CD4-positive, alpha-beta T cell treated with Interleukin-1 beta for 1 hour (primary cell): ENCODE results near the gene NKIRAS1.
A peak's percentile ranks its signal among the peaks of the same experiment; 100 is the strongest.
"Not testable (repeated sequence)": the region's sequence is repeated elsewhere in the genome, so short reads cannot be mapped to it uniquely, and the experiment has no call there.

Source experiments
- DNase-seq, 2 donors: peaks; one replicate each; pipeline ENCODE4 v3.0.0-alpha.2; 2020 to 2022

The NKIRAS1 gene

DNA sequence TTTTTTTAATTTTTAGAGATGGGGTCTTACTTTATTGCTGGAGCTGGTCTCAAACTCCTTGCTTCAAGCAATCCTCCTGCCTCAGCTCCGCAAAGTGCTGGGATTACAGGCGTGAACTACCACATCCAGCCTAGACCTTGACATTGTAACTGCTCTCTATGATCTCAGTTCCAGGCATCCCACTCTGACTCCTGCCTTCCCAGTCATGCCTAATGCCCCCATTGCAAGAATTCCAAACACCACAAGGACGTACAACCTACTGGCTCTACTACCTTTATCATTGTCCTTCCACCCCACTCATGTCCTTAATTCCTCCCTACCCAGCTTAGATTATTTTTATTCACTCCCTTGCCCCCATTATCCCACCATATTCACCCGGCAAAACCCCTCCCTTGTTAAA lies 21.6 kb downstream of the NKIRAS1 start:
- DNase-seq = no peak

DNA sequence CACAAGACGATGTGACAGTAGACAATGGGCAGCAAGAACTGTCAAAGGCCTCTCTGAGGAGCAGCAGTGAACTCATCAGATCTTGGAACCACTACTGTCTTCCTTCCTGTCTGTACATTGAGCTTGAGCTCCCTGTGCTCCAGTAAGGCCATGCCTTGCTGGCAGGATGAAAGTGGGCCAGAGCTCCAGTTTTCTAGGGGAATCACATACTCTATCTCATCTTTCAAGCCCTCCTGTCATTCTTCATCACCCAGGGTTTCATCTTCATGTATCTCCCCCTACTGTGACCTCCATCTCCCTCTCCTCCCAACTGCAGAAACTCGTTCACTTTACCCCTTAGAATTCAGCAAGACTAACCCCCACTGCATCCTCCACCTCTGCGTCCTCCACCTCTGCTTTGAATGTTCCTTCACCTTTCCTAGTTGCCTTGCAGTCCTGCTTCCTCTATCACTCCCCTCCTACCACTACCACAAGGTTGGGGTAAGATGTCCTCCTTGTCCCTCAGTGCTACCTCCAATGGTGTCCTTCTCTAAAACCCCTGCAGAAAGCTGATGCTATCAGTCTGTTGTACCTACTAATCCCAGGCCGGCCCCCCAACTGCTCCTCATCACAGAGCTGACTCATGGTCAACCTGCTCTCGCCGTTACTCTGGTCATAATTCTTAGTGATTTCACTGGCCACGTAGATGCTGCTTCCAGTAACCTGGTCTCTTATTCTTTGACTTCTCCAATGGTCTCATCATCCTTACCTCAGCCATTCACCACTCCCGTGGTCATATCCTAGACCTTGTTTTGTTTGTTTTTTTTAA lies 22.3 kb downstream of the NKIRAS1 start:
- no peak for DNase-seq

DNA sequence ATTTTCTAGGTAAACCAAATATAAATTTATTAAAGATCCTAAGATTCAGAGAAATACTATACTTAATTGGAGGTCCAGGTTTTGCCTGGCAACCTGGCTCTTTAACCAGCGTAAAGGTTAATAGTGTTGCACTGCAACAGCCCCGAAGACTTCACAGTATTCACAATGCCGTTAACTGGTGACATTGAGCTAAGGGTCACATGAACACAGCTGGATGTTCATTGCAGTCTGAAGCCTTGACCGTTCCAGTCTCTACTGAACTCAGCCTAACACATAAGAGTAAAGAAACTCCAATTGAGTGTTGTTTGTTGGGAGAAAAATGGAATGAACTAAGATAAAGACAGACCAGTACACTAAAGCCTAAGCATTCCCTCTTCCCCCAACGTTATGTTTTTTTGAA lies 26.8 kb downstream of the NKIRAS1 start:
- DNase-seq = no peak

DNA sequence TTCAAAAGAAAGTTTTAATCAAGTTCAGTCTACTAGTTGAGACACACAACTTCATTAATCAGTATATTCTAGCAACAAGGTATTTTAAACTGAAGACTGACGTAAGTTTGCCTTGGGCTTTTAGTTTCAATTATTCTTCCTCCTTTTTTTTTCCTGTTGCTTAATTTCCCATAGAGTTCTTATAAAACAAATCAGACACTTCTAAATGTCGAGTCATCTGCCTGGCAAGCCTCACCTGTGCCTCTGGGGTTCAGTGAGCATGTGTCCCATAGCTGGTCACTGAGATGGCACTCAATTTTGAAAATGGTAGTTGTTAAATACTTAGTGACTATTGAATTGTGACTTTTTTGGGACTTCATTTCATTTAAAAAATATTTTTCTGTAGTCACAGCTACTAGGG lies 27.4 kb downstream of the NKIRAS1 start:
- DNase-seq = no peak

DNA sequence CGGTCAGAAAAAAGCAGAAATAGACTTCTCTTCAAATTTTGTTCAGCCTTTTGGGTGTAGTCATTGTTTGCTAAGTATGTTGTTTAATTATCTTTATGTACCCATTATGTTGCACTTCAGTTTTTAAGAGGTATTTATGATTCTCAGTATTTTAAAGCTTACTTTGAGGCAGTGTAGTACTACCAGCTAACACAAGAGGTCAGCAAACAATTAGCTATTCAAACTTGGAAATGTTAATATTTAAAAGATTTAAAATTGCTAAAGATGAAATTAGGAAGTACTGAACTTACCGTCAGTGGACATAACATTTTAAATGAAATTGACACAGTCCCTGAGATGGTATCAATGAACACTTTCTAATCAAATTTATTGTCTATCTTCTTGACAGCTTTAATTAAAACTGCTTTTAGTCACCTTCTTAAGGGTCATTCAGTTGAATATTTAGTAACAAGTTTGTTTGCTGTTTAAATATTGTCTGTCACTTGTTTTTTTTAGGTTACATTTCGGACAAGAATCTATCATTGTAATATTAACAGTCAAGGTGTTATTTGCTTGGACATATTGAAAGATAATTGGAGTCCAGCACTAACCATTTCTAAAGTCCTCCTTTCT lies 28.1 kb downstream of the NKIRAS1 start:
- DNase-seq = peak in 1 of 2 donors; percentile 46

DNA sequence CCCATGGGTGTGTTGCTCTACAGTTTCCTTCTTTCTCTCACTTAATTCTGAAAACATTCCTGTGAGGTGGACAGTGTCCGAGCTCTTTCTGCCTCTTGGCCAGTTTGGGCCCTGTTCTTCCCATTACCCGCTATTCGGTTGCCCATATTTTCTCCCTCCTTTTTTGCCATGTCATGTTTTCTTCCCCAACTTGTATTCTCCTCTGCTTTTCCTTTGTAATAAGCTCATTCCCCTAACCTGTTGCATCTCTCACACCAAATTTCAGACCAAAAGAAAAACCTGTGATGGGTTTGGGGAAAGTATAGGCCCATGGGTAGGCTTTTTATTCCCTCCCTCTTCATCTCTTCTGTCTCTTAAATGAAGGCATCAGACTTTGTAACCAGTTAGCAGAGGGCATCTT lies 30.5 kb downstream of the NKIRAS1 start:
- DNase-seq = no peak

DNA sequence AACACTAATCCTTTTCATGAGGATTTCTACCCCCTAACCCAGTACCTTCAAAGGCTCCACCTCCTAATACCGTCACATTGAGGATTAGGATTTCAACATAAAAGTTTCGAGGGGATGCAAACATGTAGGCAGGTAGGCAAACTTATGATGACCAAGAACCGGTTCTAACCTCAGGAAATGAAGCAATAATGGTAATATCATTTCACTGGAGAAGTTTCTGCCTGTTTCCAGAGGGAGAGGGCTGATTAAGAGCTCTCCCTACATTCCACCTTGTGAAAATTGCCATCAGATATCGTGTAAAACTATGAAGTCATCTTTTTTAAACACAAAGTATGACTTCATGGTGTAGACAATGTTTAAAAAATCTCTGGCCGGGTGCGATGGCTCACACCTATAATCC lies 31.6 kb downstream of the NKIRAS1 start:
- DNase-seq = no peak

DNA sequence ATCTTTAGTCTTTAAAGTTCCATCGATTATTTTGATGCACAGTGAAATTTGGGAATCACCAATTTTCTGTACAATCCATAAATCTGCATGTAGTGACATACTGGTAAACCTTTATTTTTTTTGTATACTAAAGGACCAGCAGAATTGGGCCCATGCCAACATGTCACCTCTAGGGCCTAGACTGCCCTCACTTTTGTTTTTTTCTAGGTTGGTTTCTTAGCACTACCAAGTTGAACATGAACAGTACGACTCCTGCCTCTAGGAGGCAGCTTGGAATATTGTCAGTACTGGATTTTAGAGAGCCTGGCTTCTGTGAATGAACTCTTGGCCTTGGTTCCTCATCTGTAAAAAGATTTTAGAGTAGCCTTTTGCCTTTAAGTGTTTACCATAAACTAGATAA lies 32.3 kb downstream of the NKIRAS1 start:
- no peak for DNase-seq

DNA sequence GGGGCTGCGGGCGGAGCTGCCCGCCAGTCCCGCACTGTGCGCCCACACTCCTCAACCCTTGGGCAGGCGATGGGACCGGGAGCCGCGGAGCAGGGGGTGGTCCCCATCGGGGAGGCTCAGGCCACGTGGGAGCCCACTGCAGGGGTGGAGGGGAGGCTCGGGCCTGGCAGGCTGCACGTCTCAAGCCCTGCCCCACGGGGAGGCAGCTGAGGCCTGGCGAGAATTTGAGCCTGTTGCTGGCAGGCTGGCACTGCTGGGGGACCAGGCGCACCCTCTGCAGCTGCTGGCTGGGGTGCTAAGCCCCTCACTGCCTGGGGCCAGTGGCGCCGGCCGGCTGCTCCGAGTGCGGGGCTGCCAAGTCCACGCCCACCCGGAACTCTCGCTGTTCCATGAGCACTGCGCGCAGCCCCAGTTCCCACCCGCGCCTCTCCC lies 34.3 kb downstream of the NKIRAS1 start:
- DNase-seq = no peak

DNA sequence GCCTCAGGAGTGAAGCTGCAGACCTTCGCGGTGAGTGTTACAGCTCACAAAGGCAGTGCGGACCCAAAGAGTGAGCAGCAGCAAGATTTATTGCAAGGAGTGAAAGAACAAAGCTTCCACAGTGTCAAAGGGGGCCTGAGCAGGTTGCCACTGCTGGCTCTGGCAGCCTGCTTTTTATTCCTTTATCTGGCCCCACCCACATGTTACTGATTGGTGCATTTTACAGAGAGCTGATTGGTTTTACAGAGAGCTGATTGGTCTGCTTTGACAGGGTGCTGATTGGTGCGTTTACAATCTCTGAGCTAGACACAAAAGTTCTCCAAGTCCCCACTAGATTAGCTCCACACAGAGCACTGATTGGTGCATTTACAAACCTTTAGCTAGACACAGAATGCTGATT lies 34.8 kb downstream of the NKIRAS1 start:
- not testable (repeated sequence) for DNase-seq

DNA sequence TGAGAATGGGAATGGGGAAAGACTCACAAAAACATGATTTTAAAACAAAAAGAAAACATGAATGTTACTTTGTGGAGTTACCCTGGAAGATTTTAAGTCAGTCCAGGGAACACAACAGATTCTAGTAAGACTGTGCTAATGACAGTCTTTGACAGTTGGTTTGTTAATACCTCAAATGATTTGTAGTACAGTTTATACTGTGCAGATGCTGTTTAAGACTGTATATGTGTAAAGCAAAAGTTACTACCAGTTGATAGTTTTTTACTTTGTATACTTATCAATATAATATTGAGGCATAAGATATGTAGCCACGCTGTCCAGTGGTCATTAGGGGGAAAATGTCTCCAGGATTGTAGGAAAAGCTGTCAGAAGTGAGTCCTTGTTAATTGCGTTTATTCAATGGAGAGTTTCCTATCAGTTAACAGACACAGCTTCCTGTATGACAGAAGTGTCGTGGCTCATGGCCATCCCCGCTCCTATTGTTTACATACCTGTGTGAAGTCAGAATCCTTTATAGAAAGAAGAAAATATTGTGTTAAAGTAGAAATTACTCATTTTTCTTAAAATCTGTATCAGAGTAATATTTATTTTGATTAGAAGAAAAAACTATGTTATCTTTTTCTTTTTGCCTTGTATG lies 36.0 kb downstream of the NKIRAS1 start:
- DNase-seq = no peak

DNA sequence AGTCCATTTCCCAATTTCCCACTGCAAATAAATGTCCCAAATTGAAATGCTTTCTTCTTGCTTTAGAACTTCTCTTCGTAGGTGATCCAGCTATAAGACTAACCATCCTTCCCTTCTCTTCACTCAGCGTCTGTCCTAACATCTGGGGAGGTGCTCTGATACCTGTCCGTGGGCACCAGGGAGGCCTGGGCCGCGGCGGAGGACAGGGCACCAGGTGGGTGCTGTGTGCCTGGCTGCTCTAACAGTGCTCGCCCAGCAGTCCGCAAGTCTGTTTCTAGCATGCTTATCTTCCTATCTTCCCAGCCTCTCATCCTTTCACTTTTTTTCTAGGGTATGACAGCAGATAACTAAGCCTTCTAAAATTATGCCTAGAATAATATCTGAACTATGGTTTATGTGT lies 37.3 kb downstream of the NKIRAS1 start:
- DNase-seq = no peak

DNA sequence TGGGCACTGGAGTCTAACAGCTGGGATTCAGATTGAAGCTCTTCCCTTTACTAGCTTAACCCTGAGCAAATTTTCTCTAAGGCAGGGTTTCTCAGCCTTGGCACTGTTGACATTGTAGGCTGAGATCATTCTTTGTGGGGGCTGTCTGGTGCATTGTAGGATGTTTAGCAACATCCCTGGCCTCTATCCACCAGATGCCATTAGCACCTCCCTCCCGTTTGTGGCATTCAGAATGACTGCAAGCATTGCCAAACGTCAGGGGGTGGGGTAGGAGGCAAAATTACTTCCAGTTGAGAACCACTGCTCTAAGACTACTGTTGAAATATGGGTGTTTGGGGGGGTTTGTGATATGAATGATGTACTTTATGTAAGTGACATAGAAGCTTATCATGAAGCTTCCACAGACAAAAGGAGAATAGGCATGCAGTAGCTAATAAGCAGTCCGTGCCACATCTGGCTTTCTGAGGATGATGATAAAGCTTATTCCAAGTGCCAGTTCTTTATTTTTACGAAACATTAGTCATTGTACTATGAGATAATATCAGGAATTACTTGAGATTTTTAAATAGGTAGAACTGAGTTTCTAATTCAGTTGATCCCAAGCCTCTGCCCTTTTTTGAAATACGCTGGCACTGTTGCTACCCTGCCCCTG lies 39.3 kb downstream of the NKIRAS1 start:
- DNase-seq = no peak

DNA sequence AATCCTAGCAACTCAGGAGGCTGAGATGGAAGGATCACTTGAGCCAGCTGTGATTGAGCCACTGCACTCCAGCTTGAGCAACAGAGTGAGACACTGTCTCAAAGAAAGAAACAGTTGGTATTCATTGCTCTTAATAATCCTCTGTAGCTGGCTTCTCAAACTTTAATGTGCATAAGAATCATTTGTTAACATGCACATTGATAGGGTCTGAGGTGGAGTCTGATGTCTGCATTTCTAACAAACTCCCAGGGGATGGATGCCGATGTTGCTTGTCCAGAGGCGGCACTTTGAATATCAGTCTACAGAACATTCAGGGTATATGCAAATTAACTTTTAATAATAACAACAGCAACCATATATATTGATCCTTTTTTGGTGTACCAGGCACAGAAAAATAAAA lies 39.9 kb downstream of the NKIRAS1 start:
- DNase-seq = no peak

DNA sequence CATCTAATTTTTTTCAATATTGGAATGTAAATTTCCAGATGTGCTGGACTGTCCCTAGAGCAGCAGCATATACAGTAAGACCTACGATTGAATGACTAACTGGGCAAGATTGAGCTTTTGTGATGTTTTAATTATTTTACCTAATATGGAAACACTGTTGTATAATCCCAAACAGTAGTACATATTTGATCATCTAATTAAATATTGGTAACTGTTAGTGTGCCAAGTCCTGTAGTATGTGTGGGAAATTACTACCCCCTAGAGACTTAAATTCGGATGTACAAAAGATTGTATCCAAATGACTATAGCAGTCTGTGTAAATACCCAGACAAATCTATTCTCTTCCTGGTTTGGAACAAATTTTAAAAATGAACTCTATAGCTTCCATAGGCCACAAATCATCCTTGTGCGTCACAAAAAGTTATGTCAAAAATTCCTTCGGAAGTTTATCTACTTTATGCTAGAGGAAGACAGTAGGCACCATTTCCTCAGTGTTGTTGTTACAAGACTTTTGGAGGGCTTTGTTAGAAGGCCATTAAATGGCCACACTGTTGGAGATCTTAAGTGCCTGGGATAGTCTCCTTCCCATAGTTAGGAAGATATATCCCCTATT lies 41.6 kb downstream of the NKIRAS1 start:
- no peak for DNase-seq

DNA sequence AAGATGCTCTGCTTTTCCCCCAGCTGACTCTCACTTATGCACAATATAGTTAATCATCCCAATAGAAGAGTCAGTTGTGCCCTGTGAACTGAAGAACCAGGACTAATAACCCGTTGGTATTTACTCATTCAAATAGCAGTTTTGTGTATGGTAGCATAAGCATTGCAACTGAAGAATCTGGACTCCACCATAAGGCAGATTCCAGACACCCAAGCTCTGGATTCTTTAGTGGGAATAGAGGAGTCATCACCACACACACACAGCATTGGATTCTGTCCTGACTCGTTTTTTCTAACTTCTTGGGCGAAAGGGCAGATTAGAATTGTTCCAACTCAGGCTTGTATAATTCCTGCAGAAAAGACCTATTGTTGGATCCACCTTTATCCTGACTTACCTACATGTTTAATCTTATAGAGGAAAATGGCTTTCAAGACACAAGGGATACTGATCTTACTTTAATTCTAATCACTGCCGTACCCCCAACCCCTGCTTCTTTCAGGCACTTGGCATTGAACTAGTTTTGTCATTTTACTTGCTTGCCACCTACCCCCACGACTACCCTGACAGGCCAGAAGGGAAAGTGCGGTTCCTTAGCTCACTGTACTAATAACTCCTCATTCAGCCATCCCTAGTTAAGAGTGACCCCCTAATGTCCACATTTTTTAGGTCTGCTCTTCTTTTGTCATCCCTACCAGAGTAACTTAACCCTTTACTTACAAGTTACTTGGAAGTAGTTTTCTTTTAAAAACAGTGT lies 42.3 kb downstream of the NKIRAS1 start:
- no peak for DNase-seq

DNA sequence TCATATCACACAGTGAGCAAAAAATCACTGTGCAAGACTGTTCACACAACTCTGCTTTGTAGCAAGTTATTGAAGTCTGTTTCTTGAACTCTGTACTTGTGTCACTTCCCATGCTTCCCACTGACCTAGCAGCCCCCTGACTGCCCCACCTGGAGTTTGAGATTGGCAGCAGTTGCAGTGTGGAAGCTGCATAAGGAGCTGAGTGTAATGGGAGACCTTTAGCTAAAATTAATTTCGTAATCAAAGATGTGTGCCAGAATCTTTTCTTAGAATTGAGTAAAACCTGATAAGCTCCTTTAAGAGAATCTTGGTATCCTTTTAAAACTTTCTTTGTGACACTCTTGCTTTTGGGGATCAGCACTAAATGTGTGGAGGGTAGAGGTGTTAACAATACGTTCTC lies 42.8 kb downstream of the NKIRAS1 start:
- DNase-seq = no peak

DNA sequence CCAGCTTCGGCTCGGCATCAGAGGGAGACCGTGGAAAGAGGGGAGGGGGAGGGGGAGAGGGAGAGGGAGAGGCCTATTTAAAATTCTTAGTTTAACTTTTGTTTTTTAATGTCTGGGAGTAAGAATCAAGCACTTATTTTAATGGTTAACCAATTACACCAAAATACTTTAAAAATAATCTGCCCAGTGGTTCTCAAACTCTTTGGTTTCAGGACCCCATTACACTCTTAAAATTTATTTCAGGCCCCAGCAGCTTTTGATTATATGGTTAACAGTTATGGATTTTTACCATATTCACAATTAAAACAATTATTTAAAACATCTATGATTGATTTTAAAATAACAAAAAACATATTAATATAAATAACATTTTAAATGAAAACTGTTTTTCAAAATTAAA lies 44.5 kb downstream of the NKIRAS1 start:
- DNase-seq = no peak

DNA sequence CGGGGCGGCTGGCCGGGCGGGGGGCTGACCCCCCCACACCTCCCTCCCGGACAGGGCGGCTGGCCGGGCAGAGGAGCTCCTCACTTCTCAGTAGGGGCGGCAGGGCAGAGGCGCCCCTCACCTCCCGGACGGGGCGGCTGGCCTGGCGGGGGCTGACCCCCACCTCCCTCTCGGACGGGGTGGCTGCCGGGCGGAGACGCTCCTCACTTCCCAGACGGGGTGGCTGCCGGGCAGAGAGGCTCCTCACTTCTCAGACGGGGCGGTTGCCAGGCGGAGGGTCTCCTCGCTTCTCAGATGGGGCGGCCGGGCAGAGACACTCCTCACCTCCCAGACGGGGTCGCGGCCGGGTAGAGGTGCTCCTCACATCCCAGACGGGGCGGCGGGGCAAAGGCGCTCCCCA lies 45.4 kb downstream of the NKIRAS1 start:
- not testable (repeated sequence) for DNase-seq

DNA sequence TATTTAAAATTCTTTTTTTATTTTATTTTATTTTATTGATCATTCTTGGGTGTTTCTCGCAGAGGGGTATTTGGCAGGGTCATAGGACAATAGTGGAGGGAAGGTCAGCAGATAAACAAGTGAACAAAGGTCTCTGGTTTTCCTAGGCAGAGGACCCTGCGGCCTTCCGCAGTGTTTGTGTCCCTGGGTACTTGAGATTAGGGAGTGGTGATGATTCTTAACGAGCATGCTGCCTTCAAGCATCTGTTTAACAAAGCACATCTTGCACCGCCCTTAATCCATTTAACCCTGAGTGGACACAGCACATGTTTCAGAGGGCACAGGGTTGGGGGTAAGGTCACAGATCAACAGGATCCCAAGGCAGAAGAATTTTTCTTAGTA lies 46.1 kb downstream of the NKIRAS1 start:
- DNase-seq = not testable (repeated sequence)

DNA sequence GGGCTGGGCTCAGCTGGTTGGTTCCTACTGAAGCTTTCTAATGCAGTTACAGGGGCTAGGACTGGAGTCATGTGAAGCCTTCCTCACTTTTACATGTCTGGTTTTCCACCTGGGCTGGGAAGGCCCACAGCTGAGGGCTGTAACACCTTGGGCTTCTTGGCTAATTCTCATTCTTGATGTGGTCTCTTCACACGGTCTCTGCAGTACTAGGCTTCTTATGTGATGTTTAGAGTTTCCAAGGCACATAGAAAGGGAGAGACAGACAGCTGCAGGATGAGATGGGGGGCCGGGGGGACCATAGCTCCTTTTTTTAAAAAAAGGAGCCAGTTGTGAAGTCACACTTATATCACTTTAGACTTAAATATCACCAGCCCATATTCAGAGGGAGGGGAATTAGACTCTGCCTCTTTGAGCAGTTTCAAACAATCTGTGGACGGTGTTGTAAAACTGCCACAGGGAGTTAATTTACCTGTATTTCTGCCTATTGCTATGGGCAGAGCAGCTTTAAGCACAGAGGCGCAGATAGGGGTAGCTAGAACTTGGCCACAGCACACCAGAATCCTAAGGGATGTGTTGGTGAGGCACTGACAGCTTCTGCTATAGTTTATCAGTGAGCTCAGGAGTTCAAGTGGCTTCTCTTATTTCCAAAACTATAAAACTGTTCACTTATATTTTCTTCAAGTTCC lies 46.7 kb downstream of the NKIRAS1 start:
- DNase-seq = no peak

DNA sequence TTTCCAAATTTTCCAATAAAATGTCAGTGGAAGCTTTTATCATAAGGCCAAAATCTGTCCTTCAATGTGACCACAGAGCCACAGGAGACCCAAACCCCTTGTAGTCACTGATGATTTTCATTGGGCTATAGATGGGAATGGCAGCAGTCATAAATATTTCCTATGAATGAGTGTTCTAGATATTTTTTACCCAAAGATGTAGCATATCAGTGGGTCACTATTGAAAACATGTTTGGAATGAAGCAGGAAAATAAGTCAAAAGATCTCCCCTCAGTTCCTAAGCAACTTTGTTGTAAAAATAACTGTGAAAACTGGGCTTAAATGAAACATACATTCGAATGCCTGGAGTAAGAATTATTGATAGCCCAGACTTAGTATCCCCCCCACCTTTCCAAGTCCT lies 49.0 kb downstream of the NKIRAS1 start:
- DNase-seq = no peak
